Activated CD4-positive, alpha-beta T cell treated with anti-CD3 and anti-CD28 coated beads for 24 hours (primary cell): ENCODE data around the gene RBMS1.

Experiments used
- DNase-seq, 2 donors: peaks; one replicate each; pipeline ENCODE4 v3.0.0-alpha.2; 2020; ENCODE audit warnings: low read depth in 2 of 2

RBMS1 gene

GRCh38 chr2:160254189-160254762, 239.3 kb downstream of the RBMS1 start:
- no peak for DNase-seq

- DNase-seq: no peak
These were observed 240.0 kb downstream of the RBMS1 start for GRCh38 chr2:160253440-160254188.

- no peak for DNase-seq
These were observed 240.7 kb downstream of the RBMS1 start for GRCh38 chr2:160252900-160253299.

- DNase-seq: no peak
These were observed 241.2 kb downstream of the RBMS1 start for GRCh38 chr2:160252278-160252887.

GRCh38 chr2:160251569-160251968, 242.0 kb downstream of the RBMS1 start:
- no peak for DNase-seq

- DNase-seq: no peak
These were observed 243.7 kb downstream of the RBMS1 start for GRCh38 chr2:160249876-160250275.

GRCh38 chr2:160247296-160248035, 246.1 kb downstream of the RBMS1 start:
- no peak for DNase-seq

GRCh38 chr2:160246356-160246755, 247.3 kb downstream of the RBMS1 start:
- DNase-seq: no peak

GRCh38 chr2:160245614-160246155, 247.9 kb downstream of the RBMS1 start:
- DNase-seq: no peak

- DNase-seq: no peak
These were observed 250.6 kb downstream of the RBMS1 start for GRCh38 chr2:160242893-160243564.

- no peak for DNase-seq
These were observed 252.1 kb downstream of the RBMS1 start for GRCh38 chr2:160241251-160242137.

GRCh38 chr2:160239436-160239835, 254.2 kb downstream of the RBMS1 start:
- no peak for DNase-seq

- DNase-seq: no peak
These were observed 255.2 kb downstream of the RBMS1 start for GRCh38 chr2:160238392-160238791.

GRCh38 chr2:160232905-160233475, 260.6 kb downstream of the RBMS1 start:
- DNase-seq: no peak

- DNase-seq: no peak
These were observed 264.0 kb downstream of the RBMS1 start for GRCh38 chr2:160229591-160229990.

- DNase-seq: no peak
These were observed 265.3 kb downstream of the RBMS1 start for GRCh38 chr2:160228141-160228917.

- DNase-seq: no peak
These were observed 266.2 kb downstream of the RBMS1 start for GRCh38 chr2:160227293-160227915.

- DNase-seq: no peak
These were observed 267.2 kb downstream of the RBMS1 start for GRCh38 chr2:160226367-160226766.

- no peak for DNase-seq
These were observed 267.9 kb downstream of the RBMS1 start for GRCh38 chr2:160225722-160226121.
